Colonic mucosa (tissue), 4 donors: ENCODE measurements around the gene TMEM135. TPM values are rescaled to one million over a fixed set of nuclear protein-coding genes. Genes with fewer than 3 reads are reported as not detected.

ENCODE experiments used
- DNase-seq: peaks from one replicate; pipeline ENCODE4 v3.0.0-alpha.2; 2020
- H3K27ac ChIP-seq: fragments of 200-600 bp; one replicate; pipeline ENCODE4 v1.8.0; 2021
- H3K27me3 ChIP-seq: fragments of 200-600 bp; one replicate; pipeline ENCODE4 v1.8.0; 2021
- H3K36me3 ChIP-seq: fragments of 200-600 bp; one replicate; pipeline ENCODE4 v1.8.0; 2021
- H3K4me1 ChIP-seq: fragments of 200-600 bp; one replicate; pipeline ENCODE4 v1.8.0; 2021; ENCODE audit warnings: mild to moderate bottlenecking
- H3K4me3 ChIP-seq: fragments of 200-600 bp; one replicate; pipeline ENCODE4 v1.8.0; 2021
- H3K9ac ChIP-seq, 2 donors: one replicate each; pipeline ENCODE4 v1.7.0; 2013; ENCODE audit warnings: control low read depth in 2 of 2, low read depth in 2 of 2, low read length in 2 of 2
- H3K9me3 ChIP-seq: fragments of 200-600 bp; one replicate; pipeline ENCODE4 v1.8.0; 2021
- intact Hi-C: fragments of 100-400 bp; cut with DNase I; formaldehyde crosslinking; loops from one replicate; pipeline ENCODE4 v1.14.1; 2022
- total RNA-seq, 2 donors: library from RNA; stranded (reverse); fragmentation: NEBNext Ultra II Directional in 1 of 2; extraction: Animal tissue kit (Norgen Biotek cat#: 25700) in 1 of 2; gene quantifications; one replicate each; pipeline ENCODE4 v1.2.1, GENCODE V29; 2021
- TF ChIP-seq, protein P1 (sequence below): fragments of 200-600 bp; IDR thresholded peaks from one replicate; pipeline ENCODE4 v1.8.0; 2022; ENCODE audit warnings: antibody characterized with exemption, mild to moderate bottlenecking
- donor health status: healthy.
- donor health status: DM: no; HTN: no; CAD: no.
- donor health status: DM: no; HTN: no; CAD: no.

The TMEM135 gene
- total RNA-seq, 2 donors from 2014 or later, result 28.8 to 41.4 TPM

- Histone ChIP-seq H3K27ac (no peak overlapping the region), H3K9me3 (no peaks in the 10 kb centered on the region), H3K9ac (no peak overlapping the region), H3K4me1 (no peaks in the 10 kb centered on the region), H3K27me3 (no peaks in the 10 kb centered on the region), H3K4me3 (no peak overlapping the region), H3K36me3 (no peaks in the 10 kb centered on the region)
- TF ChIP-seq, protein P1, sequence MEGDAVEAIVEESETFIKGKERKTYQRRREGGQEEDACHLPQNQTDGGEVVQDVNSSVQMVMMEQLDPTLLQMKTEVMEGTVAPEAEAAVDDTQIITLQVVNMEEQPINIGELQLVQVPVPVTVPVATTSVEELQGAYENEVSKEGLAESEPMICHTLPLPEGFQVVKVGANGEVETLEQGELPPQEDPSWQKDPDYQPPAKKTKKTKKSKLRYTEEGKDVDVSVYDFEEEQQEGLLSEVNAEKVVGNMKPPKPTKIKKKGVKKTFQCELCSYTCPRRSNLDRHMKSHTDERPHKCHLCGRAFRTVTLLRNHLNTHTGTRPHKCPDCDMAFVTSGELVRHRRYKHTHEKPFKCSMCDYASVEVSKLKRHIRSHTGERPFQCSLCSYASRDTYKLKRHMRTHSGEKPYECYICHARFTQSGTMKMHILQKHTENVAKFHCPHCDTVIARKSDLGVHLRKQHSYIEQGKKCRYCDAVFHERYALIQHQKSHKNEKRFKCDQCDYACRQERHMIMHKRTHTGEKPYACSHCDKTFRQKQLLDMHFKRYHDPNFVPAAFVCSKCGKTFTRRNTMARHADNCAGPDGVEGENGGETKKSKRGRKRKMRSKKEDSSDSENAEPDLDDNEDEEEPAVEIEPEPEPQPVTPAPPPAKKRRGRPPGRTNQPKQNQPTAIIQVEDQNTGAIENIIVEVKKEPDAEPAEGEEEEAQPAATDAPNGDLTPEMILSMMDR, result no peak
- intact Hi-C loops, result no loop called here
- no peak for DNase-seq
Measured at GRCh38 chr11:87046824-87047223, 9.1 kb downstream of the TMEM135 start.

DNA sequence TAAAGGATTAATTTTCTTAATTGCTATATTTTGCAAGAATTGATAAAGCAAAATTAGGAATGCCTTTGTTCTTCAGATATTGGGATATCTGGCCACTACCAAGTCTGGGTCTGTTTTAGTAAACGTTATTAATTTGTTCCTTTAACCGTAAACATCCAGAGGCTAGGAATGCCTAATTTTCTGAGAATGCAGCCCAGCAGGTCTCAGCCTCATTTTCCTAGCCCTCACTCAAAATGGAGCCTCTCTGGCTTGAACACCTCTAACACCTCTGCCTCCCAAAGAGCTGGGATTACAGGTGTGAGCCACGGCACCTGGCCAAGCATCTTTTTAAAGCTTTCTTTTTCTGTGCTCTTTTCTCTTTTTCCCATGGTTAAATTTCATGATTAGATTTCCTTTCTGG, 18.4 kb downstream of the TMEM135 start:
- no peak for DNase-seq
- Histone ChIP-seq H3K9me3 (no peaks in the 10 kb centered on the region), H3K27me3 (no peaks in the 10 kb centered on the region), H3K4me3 (no peak overlapping the region), H3K36me3 (no peaks in the 10 kb centered on the region), H3K9ac (no peak overlapping the region), H3K27ac (no peak overlapping the region), H3K4me1 (no peaks in the 10 kb centered on the region)
- TF ChIP-seq, protein P1, result no peak
- intact Hi-C loops, result no loop called here

DNA sequence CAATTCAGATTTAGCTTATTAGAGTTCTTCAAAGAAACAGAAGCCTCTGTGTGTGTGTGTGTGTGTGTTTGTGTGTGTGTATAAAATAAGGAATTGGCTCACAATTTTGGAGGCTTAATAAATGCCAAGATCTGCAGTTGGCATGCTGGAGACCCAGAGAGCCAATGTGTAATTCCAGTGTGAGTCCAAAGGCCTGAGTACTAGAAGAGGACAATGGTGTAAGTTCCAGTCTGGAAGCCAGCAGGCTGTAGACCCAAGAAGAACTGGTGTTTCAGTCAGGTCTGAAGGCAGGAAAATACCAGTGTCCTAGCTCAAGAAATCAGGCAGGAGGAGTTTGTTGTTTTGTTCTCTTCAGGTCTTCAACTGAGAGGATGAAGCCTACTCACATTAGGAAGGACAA, 20.0 kb downstream of the TMEM135 start:
- no peak overlapping the region for H3K27ac ChIP-seq
- H3K4me3 ChIP-seq, result no peak overlapping the region
- no peaks in the 10 kb centered on the region for H3K36me3 ChIP-seq
- DNase-seq, result no peak
- H3K27me3 ChIP-seq, result no peaks in the 10 kb centered on the region
- intact Hi-C loops, result no loop called here
- no peaks in the 10 kb centered on the region for H3K9me3 ChIP-seq
- H3K4me1 ChIP-seq, result no peaks in the 10 kb centered on the region
- no peak overlapping the region for H3K9ac ChIP-seq
- TF ChIP-seq, protein P1, result no peak

DNA sequence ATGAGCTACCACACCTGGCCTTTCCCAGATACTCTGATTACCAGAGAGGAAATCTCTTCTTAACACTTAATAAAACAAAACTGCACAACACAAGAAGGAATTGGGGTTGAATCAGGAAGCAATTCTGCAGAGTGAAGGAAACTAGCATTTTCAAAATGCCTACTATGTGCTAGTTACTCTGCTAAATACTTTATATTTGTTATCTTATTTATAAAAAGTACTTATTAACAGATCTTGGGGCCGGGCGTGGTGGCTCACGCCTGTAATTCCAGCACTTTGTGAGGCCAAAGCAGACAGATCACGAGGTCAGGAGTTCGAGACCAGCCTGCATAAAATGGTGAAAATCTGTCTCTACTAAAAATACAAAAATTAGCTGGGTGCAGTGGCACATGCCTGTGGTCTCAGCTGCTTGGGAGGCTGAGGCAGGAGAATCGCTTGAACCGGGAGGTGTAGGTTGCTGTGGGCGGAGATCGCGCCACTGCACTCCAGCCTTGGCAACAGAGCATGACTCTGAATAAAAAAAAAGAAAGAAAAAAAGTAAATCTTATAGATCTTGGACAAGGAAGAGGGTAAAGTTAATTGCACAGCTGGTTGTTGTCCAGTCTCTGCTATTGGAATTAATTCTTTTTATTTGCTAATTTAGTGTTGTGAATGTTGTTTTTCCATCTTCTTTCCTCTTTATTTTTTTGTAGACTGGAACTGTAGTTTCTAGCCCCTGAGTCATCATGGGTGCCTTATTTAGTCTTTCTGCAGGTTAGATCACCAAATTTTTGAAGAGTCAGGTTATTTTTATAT, 22.1 kb downstream of the TMEM135 start:
- TF ChIP-seq, protein P1, result no peak
- no peaks in the 10 kb centered on the region for H3K27me3 ChIP-seq

GRCh38 chr11:87061766-87062165, 24.0 kb downstream of the TMEM135 start:
- intact Hi-C loops, result no loop called here
- no peak overlapping the region for H3K4me3 ChIP-seq
- H3K4me1 ChIP-seq, result no peaks in the 10 kb centered on the region
- no peaks in the 10 kb centered on the region for H3K27me3 ChIP-seq
- no peaks in the 10 kb centered on the region for H3K9me3 ChIP-seq
- TF ChIP-seq, protein P1, result no peak
- no peak for DNase-seq
- no peak overlapping the region for H3K9ac ChIP-seq
- no peaks in the 10 kb centered on the region for H3K36me3 ChIP-seq
- no peak overlapping the region for H3K27ac ChIP-seq

More for the DNA sequence above, 22.1 kb downstream of the TMEM135 start:
- no peak overlapping the region for H3K4me3 ChIP-seq
- no peaks in the 10 kb centered on the region for H3K36me3 ChIP-seq
- no peaks in the 10 kb centered on the region for H3K4me1 ChIP-seq
- H3K9ac ChIP-seq, result no peak overlapping the region
- DNase-seq, result no peak
- H3K9me3 ChIP-seq, result no peaks in the 10 kb centered on the region
- intact Hi-C loops, result no loop called here
- no peak overlapping the region for H3K27ac ChIP-seq
